Stimulated activated CD8-positive, alpha-beta memory T cell treated with anti-CD3 and anti-CD28 coated beads, Interleukin-4, amount 100 ng/mL, for 1 hour (primary cell): ENCODE measurements around the gene AATF.

Source experiments
- DNase-seq, 2 donors: peaks; one replicate each; pipeline ENCODE4 v3.0.0-alpha.2; 2020; ENCODE audit warnings: low read depth in 2 of 2, low spot score in 1 of 2

Gene AATF

DNA sequence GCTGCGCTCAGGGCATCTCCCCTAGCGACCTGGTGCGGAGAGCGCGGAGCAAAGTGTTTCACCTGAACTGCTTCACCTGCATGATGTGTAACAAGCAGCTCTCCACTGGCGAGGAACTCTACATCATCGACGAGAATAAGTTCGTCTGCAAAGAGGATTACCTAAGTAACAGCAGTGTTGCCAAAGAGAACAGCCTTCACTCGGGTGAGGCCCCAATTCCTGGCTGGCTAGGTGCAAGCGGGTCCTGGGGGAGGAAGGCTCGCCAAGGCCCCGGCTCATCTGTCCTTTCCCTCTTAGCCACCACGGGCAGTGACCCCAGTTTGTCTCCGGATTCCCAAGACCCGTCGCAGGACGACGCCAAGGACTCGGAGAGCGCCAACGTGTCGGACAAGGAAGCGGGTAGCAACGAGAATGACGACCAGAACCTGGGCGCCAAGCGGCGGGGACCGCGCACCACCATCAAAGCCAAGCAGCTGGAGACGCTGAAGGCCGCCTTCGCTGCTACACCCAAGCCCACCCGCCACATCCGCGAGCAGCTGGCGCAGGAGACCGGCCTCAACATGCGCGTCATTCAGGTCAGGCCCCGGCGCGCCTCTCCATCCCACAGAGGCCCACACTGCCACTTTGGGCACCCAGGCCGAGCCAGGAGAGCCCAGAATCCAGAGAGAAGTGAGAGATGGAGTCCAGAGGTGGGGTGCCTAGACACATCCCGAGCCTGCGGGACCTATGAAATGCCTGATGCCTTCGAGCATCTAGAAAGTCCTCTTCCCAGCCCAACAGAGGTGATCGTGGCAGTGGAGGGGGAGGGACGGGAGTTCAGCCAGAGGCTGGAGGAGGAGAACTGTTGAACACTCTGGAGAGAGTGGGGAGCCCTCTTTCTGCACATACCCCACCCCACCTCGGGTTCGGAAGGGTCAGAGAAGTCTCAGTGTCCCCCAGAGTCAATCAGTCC lies 8.2 kb upstream of the AATF start:
- no peak for DNase-seq

DNA sequence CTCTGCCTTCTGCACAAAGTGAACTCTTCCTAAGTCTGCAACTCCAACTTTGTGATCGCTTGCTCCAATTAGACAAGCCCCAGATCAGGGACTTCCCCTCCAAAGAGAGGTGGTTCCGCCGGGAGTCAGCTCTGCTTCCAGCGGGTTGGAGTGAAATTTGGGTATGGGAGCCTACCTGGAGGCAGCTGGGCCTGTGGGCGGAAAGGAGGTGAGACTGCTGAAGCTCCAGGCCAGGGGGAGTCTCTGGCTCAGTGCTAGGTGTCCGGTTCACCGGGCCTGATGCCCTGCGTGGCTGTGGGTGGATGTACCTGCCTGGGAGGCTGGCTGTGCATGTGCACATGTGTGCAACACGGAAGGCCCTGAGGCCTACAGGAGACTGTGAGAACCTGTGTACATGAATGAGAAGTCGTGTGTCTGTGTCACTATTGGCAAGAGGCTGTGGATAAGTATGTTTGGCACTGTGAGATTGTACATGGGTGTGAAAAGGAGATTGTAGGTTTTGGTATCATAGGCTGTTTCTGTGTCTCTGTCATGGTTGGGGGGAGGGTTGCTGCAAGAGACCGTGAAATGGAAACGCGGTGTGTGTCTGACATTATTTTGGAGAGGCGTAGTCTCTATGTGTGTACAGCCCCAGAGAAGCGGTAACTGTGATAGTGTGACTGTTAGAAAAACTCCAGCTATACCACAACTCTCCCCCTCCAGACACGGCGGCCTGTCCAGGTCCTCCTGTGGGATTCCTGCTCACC lies 7.3 kb upstream of the AATF start:
- no peak for DNase-seq

DNA sequence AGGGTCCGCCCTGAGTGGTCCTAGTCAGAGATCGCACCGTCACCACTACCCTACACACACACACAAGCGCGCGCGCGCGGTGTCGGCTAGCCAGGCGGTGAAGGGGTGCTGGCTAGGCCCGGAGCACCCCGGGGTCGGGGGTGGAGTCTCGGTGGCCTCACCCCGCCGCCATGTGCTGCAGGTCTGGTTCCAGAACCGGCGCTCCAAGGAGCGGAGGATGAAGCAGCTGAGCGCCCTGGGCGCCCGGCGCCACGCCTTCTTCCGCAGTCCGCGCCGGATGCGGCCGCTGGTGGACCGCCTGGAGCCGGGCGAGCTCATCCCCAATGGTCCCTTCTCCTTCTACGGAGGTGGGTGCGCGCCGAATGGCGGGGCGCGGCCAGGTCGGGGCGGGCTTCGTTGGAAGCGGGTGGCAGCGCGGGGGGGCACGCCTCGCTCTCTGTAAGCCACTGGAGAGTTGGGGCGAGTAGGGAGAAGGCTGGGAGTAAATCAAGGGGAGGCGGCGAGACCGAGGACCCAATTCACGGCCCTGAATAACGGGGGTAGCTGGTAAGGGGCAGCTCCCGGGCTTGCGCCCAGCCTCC lies 6.6 kb upstream of the AATF start:
- no peak for DNase-seq

DNA sequence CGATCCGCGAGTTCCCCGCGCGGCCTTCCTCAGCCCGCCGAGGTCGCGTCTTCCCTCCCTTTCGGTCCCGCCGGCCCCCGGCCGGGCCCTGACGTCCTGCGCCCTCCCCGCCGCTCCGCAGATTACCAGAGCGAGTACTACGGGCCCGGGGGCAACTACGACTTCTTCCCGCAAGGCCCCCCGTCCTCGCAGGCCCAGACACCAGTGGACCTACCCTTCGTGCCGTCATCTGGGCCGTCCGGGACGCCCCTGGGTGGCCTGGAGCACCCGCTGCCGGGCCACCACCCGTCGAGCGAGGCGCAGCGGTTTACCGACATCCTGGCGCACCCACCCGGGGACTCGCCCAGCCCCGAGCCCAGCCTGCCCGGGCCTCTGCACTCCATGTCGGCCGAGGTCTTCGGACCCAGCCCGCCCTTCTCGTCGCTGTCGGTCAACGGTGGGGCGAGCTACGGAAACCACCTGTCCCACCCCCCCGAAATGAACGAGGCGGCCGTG lies 6.1 kb upstream of the AATF start:
- DNase-seq = no peak

DNA sequence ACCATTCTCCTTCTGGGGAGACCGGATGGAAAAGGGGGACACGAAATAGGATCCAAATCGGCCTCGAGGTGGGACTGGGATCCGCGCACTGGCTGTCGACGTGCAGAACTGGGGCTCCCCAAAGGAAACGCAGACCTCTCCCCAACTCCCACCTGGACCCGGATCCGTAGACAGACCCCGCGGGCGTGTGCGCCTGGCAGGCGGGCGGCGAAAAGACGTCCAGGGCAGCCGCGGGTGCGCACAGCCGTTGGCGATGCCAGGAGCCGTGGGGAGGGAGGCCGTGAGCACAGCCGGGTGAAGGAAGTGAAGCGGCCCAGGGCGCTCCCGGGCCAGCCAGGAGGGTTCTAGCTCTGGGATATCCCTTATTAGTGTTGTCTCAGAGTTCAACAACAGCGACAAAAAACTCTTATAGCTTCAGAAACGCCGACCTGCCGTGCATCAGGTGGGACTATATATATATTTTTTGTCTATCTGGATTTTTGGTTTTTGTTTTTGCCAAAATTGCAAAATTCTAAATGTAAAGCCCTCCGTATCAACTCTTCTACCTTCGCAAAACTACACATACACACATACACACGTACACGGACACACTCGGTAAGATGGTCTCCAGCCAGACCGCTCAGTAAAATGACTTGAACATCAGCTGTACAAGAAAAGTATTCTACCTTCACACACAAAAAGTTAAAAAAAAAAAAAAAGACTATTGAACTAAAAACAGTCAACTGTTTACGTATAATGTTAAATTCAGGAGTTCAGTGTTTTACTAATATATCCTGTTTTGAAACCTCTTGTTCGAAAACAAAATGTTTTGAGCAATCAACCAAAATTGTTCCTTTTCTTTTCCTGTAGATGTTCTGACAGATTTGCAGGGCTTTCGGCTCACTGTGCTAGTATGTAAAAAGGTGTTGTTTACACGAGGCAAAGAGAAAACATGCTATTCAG lies 5.2 kb upstream of the AATF start:
- DNase-seq = no peak

DNA sequence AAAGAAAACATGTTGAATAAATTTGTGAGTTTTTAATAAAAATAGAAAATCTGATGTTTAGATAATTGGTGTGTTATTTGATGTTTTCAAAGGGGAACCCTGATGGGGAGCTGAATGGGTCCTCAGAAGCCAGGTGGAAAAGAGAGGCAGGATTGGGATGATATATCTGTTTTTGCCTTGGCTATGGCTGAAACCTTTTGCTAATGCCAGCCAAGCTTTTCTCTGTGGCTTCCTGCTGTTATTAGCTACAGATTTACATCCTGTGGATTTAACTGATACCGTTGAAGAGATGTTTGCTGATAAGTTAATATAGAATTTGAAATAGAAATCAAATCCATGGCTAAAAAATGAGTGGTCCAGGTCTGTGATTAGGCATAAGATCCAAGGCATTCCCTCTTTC lies 4.2 kb upstream of the AATF start:
- DNase-seq = no peak

DNA sequence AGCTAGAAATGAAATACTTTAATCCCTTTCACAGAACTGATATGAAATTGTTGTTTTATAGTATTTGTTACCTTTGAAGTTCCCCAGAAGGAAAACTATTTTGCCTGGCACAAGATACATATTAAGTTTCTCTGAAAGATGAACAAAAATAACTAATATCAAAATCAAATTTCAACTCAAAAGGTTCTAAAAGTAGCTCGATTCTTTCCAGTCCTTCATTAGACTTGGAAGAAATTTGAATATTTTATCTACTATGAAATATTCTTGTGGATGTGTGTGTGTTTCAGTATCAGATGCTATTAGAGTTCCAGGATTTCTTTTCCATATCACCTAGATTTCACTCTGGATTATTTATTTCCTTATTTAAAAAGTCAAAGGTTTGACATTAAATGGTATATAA lies 3.6 kb upstream of the AATF start:
- DNase-seq = no peak

DNA sequence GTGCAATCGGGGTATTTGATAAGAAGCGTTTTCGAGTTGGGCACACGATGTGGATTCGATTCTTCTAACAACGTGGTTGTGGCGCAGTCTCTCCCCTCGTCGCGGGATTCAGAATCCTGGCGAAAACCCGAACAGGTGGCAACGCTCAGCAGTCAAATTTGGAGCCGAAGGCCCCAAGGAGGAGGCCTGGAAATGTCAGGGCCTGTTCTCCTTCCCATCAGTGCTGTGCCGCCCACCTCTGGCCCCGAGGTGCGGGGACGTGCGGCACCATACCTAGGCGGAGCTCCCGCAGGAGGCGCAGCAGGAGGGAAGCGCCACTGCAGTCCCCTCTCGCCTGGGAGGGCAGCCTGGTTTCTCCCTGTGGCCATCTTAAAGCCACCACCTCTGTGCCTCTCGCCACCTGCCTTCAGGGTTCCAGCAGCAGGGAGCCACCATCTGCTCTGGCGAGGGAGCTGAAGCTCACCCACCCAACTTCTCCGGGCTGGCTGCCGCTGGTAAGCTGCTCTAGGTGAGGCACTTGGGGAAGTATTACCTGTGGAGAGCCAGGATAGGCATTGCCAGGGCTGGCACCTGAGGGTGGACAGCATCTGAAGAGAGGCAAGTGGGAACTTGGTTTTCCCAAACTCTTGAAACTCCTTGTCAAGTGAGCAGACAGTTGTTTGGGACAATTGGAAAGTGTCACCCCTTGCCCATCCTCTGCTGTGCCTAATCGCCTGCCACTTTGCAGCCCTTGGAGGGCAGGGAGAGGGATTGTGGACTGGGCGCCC lies 2.6 kb upstream of the AATF start:
- DNase-seq = no peak

DNA sequence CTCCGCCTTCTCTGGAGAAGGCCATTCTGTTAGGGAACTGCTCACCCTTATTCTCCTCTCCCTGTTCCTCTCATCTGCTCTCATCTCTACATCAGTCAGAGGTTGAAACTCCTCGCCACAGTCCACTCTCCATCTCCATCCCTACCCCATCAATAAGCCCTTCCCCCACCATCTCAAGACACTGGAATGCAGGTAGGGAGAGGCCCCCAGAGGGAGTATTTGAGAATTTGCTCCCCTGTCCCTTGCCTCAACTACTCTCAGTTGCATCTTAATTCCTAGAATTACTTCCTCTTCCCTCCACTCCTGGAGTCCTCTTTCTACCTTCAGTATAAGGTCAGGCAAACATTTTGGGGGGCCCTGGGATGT lies 2.0 kb upstream of the AATF start:
- no peak for DNase-seq

DNA sequence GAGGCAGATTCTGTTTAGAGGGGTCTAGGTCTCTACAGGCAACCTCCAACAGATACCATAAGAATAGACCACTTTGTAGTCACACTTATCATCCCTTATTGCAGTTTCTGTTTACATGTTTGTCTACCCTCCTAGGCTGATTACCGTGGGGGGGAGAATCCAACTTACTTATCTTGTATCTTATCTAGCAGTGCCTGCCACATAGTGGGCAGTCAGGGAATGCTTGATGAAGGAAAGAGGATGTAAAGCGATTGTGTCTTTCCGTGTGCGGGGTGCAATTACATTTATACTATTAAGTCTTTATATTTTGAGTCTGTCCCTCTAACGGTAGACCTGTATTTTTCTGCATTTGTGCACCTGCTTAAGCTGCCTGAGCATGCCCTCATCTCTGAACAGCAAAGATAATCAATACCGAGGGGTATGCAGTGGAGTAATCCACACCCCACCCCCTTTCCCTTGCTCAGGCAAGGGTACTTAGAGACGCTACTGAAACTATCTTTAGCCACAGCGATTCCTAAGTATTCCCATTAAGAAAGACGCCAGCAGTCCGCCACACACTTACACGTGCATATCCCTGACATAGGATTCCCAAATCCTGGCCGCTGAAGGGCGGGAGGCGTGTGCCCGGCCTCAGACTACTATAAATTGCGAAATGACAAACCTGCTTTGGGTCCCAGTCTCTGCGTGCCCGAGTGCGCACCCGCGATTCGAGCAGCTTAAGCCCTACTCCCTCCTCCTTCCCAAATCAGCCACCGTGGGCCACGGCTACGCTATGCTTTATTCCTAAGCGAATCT lies 635 bp upstream of the AATF start:
- DNase-seq = no peak

DNA sequence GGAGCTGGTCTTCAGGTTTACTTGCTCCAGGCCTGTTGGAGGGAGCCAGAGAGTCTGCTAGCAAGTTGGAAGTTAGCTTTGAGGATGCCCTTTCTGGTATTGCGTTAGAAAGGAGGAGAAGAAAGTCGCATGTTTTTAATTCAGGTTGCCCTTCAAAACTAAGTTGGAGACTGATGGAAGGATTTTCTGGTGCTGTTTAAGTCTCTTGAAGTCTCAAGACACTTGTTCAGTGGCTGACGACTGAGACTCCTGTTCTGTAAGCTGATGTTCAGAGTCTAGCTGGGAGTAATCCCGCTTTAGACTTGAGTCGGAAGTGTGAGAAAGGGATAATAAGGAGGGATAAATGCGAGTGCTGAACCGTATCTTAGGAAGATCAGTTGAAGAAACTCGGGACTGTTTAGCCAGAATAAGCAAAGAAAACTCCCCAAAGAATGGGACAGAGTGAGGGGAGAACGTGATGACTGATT lies 740 bp downstream of the AATF start:
- DNase-seq = no peak

DNA sequence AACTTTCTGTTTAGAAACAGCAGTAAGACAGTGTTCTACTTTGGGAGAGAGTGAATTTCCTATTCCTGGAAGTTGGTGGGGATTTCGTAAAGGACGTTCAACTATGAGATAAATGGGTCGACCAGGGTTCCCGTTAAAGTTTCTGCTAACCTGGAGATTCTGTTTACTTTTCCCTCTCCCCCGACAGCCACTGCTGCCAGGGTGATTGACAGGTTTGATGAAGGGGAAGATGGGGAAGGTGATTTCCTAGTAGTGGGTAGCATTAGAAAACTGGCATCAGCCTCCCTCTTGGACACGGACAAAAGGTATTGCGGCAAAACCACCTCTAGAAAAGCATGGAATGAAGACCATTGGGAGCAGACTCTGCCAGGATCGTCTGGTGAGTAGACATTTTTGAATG lies 1.3 kb downstream of the AATF start:
- no peak for DNase-seq

DNA sequence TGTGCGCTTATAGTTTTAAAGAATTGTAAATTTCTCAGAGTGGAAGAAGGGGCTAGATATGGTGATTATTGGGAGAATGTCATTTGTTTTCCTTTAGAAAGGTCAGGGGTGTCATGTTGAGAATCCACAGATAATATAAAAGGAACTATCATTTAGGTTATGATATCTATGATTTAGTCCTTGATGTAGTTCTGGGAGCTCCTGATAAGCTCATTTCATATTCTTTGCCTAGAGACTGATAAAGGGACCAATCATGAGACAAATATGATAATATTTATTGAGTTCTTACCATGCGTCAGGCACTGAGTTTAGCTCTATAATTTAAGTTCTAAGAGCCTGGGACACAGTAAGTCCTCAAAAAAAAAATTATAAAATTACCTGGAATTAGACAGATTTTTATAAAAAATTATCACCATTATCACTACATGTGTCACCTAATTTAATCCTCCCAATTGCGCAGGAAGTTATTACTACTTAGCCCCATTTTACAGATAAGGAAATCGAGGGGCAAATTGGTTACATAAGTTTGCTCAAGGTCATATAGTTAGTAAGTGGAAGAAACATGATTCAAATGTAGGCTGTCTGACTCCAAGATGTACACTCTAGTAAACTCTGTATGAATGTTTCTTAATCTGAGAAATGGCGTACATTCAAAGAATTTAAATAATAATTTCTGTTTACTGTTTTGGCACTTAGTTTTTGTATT lies 2.5 kb downstream of the AATF start:
- DNase-seq = no peak

DNA sequence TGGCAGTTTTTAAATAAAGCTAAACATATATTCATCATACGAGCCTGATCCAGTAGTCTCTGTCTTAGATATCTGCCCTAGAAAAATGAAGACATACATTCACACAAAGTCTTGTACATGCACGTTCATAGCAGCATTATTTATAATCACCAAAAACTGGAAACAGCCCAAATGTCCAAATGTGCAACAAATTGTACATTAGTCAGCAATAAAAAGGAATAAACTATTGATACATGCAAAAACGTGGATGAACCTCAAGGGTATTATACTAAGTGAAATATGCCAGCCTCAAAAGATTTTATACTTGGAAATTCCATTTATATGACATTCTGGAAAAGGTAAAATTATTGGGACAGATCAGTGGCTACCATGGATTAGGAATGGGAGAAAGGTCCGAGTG lies 22.8 kb downstream of the AATF start:
- no peak for DNase-seq

DNA sequence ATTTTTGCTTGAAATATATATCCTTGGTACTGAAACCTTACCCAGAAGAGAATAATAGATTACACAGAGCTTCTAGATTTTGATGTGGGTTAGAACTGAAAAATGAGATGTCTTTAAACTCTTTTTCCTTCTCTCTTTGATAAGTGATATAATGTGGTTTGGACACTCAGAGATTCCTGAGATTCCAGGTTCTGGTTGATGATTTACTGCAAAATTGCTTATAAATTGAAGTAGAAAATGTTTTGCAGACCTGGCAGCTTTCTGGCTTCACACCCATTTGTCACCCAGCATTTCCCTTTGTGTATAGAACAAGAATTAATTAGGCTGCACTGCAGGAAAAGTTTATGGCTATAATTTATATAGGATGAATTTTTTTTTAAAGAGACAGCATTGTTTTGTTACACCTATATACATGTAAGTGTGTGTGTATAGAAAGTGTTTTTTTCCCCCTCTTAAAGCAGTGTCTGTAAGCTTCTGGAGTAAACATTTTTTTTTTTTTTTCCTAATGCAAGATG lies 23.5 kb downstream of the AATF start:
- DNase-seq = no peak

DNA sequence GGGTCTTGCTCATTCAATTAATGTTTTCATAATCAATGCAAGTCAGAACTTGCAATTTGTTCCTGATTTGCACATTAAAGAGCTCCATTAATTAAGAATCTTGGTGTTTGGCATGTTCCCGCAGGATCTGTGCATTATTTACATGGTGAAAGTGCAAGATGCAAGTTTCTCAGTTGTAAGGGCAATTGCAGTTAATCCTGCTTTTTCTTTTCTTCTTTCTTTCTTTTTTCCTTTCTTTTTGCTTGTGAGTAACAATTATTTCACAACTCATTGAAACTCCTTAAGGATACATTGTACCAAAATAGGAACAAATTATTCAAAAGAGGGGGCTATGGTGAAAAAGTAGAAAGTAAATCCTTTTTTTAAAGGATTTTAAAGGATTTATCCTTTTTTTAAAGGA lies 24.2 kb downstream of the AATF start:
- DNase-seq = no peak

DNA sequence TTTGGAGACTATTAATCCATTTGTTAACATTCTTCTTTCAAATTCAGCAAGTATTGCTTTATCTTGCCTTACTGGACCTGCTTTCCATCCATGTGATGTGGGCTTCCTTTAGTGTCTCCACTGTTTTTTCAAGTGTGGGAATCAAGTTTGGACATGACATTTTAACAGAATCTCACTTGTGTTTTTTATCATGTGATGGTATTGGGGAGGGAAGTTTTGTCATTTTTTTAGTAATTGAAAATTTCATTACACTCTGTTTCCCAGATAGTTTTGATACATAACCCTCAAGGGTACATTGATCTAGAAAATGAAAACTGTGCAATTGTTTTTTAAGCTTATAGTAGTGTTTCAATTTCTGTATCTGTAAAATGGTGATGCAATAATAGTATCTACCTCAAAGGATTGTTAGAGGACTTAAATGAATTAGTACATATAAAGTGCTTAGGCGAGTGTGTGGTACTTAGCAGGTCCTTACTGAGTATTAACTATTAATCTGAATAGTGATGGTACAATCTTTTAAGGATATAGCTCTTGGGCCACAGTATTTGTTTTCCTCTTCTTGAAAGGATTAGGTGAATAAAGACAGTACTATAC lies 27.3 kb downstream of the AATF start:
- DNase-seq = no peak

DNA sequence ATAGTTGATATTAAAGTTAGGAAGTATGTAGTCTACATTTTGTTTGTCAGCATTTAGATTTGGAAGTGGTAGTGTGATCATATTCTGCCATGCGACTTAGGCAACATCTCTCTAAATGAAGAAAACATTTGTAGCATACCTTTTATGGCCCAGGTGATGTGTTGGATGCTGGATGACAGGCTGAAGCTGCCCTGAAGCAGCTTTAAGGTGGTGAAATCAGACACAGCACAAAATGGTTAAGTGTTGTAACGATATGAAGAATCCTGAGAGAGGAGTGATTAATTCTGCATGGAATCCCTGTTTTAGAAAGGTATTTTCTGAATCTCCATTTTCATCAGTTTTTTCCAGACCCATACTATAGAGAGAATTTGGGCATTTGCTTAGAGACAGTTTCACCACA lies 28.3 kb downstream of the AATF start:
- no peak for DNase-seq
